ENCODE results near the gene SDK1.
A peak's percentile ranks its signal among the peaks of the same experiment; 100 is the strongest.

The SDK1 gene

GRCh38 chr7:3896169-3896765 lies 595.2 kb downstream of the SDK1 start:
- no peak for DNase-seq

GRCh38 chr7:3897430-3898372 lies 596.6 kb downstream of the SDK1 start:
- DNase-seq, result peak; percentile 47

DNA sequence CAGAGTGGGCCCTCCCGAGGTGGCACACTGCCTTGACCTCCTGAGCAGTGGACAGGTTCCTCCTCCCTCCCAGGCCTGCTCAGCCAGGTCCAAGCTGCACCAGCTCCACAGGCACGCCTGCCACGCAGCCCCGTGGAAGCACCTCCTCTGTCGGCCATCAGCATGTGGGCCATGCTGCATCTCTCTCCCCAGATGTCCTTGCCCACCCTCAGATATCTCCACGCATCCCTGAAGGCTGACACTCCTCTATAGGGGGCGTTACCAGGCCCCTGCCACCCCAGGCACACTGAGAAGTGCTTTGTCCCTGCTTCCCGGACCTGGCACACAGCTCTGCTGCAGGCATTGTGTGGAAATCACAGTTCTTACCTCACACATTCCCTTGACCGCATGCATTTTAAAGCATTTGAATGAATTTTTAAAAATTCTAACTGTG lies 598.5 kb downstream of the SDK1 start:
- DNase-seq, result no peak

DNA sequence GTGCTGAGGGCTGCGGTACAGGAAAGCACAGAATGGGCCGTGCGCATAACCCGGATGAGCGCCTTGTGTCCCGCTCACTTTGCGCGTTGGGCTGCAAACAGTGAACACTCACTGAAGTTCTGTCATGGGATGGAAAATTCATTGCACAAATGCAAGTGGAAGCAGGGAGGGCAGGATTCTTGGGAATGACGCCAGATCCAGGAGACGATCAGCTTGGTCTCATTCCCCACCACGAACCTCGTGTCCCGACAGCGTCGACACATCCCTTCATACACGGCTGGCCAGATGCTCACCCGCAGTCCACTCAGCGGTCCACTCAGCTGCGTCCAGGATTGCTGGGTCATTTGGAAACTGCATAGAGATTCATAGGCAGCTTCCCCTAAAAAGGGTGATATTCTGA lies 607.1 kb downstream of the SDK1 start:
- no peak for DNase-seq

DNA sequence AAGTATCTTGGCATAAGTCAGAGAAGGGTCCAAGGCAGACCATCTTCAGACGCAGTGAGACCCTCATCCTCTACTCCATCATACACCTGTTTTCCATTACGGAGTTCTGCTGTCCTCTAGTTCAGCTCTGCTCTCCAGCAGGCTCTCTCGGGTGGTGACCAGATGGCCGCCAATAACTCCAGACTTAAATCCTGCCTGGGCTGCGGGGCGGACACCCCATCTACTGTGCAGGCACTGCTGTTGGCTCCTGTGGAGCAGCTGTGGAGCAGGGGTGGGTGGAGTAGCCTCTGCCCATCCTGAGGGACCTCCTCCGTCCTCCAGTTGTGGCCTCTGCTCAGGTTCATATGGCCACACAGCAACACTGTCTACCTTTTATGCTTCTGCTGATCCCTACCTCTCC lies 608.1 kb downstream of the SDK1 start:
- no peak for DNase-seq

- no peak for DNase-seq
Measured at GRCh38 chr7:3910054-3910453, 609.0 kb downstream of the SDK1 start.

GRCh38 chr7:3911685-3912084 lies 610.6 kb downstream of the SDK1 start:
- no peak for DNase-seq

DNA sequence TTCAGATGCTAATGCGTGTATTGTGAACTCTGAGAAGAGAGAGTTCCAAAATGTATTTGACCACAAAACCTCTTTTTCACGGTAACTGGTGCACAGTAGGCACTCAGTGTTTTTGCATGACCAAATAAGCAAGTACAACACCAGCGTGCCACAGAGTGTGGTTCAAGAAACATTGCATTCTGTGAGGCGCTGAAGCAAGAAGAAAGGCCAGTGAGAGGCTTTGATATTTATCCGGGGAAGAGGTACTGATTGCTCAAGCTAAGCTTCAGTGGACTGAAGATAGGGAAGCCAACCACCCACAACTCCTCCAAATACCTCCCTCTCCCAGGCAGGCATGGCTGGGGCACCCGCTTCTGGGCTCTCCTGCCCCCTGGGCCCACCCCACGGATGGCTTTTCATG lies 611.2 kb downstream of the SDK1 start:
- DNase-seq, result no peak

- DNase-seq, result no peak
Measured at GRCh38 chr7:3914051-3914775, 613.2 kb downstream of the SDK1 start.

GRCh38 chr7:3915337-3915878 lies 614.4 kb downstream of the SDK1 start:
- no peak for DNase-seq

DNA sequence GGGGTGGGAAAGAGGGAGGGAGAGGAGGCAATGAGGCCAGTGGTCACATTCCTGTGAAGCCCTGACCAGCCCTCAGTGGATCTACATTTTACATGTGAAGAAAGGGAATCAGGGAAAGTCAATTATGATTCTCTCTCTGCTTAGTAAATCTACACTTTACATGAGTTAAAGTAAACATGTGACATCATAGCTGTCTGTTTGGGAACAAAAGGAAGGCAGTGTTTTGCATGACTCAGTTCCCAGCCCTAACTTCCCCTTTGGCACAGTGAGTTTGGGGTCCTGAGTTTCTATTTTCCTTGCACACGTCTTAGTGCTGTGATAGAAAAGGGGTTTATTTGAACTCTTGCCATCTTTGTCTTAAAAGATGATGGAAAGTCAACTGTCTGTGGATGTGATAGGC lies 615.1 kb downstream of the SDK1 start:
- peak; percentile 17 for DNase-seq

DNA sequence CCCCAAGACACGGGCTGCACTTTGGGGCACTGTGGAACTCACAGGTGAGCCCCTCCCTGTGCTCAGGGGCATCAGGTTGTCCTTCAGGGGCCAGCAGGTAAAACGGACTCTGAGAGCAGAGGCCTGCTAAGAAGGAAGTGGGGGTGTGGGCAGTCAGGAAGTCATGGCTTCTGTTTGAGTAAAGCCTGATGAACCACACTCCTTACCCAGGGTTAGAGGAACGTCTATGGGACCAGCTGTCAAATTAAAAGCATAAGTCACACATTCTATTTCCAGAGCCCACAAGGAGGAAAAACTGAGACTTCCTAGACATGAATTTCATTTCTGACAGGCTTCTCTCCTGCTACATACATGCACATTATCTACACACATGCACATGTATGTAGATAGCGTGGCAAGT lies 616.4 kb downstream of the SDK1 start:
- no peak for DNase-seq

DNA sequence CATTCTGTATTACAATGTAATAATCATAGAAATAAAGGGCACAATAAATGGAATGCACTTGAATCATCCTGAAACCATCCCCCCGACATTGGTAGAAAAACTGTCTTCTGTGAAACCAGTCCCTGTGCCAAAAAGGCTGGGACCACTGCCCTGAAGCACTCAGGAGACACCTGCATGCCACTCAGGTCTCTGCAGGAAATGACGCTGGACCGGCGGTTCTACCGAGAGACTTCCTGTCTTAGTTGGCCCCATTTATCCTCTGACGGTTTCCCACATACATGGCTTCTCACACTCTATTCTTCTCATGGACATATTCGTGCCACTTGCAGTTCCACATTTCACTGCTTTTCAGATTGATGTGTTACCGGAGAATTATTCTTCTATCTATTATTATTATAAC lies 617.5 kb downstream of the SDK1 start:
- no peak for DNase-seq

- peak; percentile 81 for DNase-seq
Measured at GRCh38 chr7:3922175-3922635, 621.2 kb downstream of the SDK1 start.

GRCh38 chr7:3923307-3923918 lies 622.4 kb downstream of the SDK1 start:
- no peak for DNase-seq

- no peak for DNase-seq
Measured at GRCh38 chr7:3924277-3924676, 623.2 kb downstream of the SDK1 start.

DNA sequence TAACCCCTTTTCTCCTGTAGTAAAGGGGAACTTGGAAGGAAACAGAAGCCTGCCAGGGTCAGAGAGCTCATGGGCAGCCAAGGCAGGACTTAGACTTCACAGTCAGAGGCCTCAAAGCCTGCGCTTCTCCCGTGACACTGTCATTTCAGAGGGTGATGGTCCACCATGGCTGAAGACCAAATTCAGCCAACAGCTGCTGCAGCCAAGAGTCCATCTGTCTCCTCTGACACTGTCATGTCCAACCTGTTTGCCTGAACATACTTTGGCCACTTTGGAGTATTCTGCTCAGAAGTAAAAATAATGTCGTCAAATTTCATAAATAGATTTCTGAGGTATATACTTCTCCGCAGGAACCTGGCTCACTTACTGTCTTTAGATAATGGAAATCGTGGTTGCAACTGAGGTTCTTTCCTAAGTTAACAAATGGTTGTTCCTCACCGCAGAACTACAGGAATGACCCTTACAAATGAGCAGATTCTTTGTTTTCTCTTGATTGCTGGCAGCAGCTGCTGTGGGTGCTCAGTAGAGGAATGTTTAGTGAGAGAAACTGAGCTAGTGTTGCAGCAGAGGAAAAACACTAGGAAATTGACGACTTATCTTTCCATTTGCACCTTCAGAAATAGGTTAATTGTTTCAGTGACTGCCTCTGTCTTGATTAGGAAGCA lies 626.5 kb downstream of the SDK1 start:
- DNase-seq, result no peak

DNA sequence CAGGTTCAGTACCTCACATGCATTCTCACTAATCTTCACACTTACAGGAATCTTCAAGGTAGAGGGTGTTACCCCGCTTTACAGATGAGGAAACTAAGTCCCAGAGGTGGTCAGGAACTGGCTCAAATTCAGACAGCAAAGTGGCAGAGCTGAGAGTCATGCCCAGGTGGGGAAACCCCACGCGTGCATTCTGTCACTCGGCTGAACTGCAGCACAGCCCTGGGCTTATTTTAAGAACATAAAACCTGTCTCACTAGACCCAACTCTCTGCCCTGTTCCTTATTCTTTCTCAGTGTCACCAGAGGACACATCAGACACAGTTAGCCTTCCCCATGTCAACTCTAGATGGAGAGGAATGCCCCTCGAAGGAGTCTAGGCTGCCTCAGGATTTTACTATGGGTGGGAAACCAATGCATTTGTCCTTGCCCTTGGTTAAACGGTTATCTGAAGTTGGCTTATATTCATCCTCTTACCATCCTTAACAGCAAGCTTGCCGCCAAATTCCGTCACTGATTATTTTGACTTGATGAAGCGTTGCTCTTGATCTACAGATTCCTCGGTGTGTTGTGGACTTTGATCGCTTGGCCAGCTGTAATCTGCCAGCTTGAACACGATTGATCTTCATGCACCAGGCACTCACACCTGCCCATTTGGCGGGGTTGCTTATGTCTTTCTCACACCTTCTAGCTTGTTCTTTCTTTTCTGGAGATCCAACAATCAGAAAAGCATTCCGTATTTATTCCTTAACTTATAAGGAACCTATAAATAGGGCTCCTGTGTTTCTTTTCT lies 627.9 kb downstream of the SDK1 start:
- no peak for DNase-seq

- DNase-seq, result no peak
Measured at GRCh38 chr7:3931843-3932242, 630.8 kb downstream of the SDK1 start.

DNA sequence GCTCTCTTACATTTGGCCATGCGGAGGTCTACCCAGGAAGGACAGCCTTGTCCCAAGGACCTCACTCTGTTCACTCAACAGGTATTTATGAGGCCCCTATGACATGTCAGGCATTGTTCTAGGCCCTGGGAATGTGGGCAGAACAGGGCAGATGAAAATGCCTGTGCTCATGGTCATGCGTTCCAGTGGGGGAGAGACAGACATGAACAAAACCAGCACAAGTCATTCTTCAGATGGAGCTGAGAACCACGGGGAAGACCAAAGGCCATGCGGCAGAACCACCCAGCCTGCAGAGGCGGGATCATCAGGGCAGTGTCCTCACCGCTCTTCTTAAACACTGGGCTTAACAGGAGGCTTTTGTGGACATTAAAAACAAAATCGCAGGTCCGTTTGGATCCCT lies 636.1 kb downstream of the SDK1 start:
- DNase-seq, result no peak

- no peak for DNase-seq
Measured at GRCh38 chr7:3937605-3938004, 636.6 kb downstream of the SDK1 start.

All from HCEC 1CT (cell line).